Heart right ventricle (tissue), 16 donors: ENCODE results near the gene MYLK. TPM values are rescaled to one million over a fixed set of nuclear protein-coding genes. Genes with fewer than 3 reads are reported as not detected.

Source experiments
- ATAC-seq, 8 donors: fragments of 200-7000 bp; cut with Tn5 transposase; one replicate each; pipeline ENCODE4 v1.9.1; 2020; ENCODE audit warnings: mild to moderate bottlenecking in 8 of 8, moderate library complexity in 8 of 8, moderate number of reproducible peaks in 1 of 8
- DNase-seq, 2 donors: peaks; one replicate each; pipeline ENCODE4 v3.0.0-alpha.2; 2020
- H3K27ac ChIP-seq, 10 donors: fragments of 200-600 bp; sonication (generic) in 2 of 10; one replicate each; pipeline versions ENCODE4 v1.5.0 to v1.8.0; 2020 to 2022; ENCODE audit warnings: mild to moderate bottlenecking in 3 of 10
- H3K27me3 ChIP-seq, 7 donors: fragments of 200-600 bp; one replicate each; pipeline ENCODE4 v1.8.0; 2021 to 2022; ENCODE audit warnings: mild to moderate bottlenecking in 2 of 7
- H3K36me3 ChIP-seq, 9 donors: fragments of 200-600 bp; sonication (generic) in 1 of 9; one replicate each; pipeline versions ENCODE4 v1.5.0 to v1.8.0; 2020 to 2022; ENCODE audit warnings: mild to moderate bottlenecking in 2 of 9
- H3K4me1 ChIP-seq, 9 donors: fragments of 200-600 bp; sonication (generic) in 1 of 9; one replicate each; pipeline versions ENCODE4 v1.5.0 to v1.8.0; 2020 to 2022; ENCODE audit warnings: mild to moderate bottlenecking in 4 of 9
- H3K4me3 ChIP-seq, 10 donors: fragments of 200-600 bp; sonication (generic) in 2 of 10; one replicate each; pipeline versions ENCODE4 v1.5.0 to v1.8.0; 2020 to 2022; ENCODE audit warnings: mild to moderate bottlenecking in 7 of 10, moderate library complexity in 2 of 10
- H3K9me3 ChIP-seq, 11 donors: fragments of 200-600 bp in 10 of 11; sonication (generic) in 2 of 11; one replicate each; pipeline versions ENCODE4 v1.5.0 to v1.8.0; 2013 to 2022; ENCODE audit warnings: mild to moderate bottlenecking in 2 of 11, control low read depth in 1 of 11, moderate library complexity in 1 of 11
- CTCF ChIP-seq, 9 donors: fragments of 200-600 bp; sonication (generic) in 2 of 9; IDR thresholded peaks; one replicate each; pipeline versions ENCODE4 v1.5.0 to v1.8.0; 2021 to 2022; ENCODE audit warnings: antibody characterized with exemption in 9 of 9, mild to moderate bottlenecking in 5 of 9, moderate library complexity in 1 of 9
- WGBS, 2 donors: extraction: QIAGEN DNeasy Blood & Tissue Kit; methylation state at CpG; one replicate each; pipeline ENCODE4 v1.1.7; 2013; ENCODE audit warnings: inconsistent platforms in 1 of 2; 5-methylcytosine and 5-hydroxymethylcytosine counted together
- intact Hi-C, 10 donors: fragments of 100-400 bp; cut with DNase I; formaldehyde crosslinking; loops; one replicate each; pipeline versions ENCODE4 v1.11.1 to v1.14.2; 2022
- polyA plus RNA-seq, 2 donors: library from polyadenylated mRNA; stranded (reverse); fragments of 200-250 nt; gene quantifications; one replicate each; pipeline ENCODE4 v1.2.3, GENCODE V29; 2013
- total RNA-seq, 10 donors: library from RNA; stranded (reverse); fragmentation: NEBNext Ultra II Directional in 3 of 10; extraction: Animal tissue kit (Norgen Biotek cat#: 25700) in 3 of 10; gene quantifications; one replicate each; pipeline versions ENCODE4 v1.2.1 to v1.2.4, GENCODE V29; 2021 to 2023
- donor health status: Arrhythmogenic right ventricular cardiomyopathy.
- donor health status: ischemic (EF 13 %, LVEDD 7.1; RV severe dilation, severe dysfunction).
- donor health status: healthy with polysubstance abuse.
- donor health status: DM: no; HTN: yes; CAD: no.
- donor health status: DM: no; HTN: no; CAD: no.
- donor health status: ischemic (EF 25% LVEDD 6.9; RV normal size, moderate dysfunction).
- donor health status: ischemic (EF 25% LVEDD 5.7; RV mildly dilated, moderate dysfunction).
- donor health status: healthy.
- donor health status: DM: yes; HTN: yes; CAD: no.
- donor health status: Ischemic cardiomyopathy.
- donor health status: ischemic (EF 35%, LVEDD 5.7; RV mildly dilated, moderate dysfunction).
- donor health status: nonischemic (EF 11% LVEDD 7.7; RV severe dilation, severe dysfunction).
- donor health status: DM: yes; HTN: yes; CAD: no.
- donor health status: PGD.
- donor health status: ischemic (EF 29% LVEDD 5.4; RV normal size, mild dysfunction).
- donor health status: nonischemic (EF 23%, LVEDD 6.1; RV moderate dilation, normal function).

Gene MYLK
- total and polyA plus RNA-seq, 12 donors: 5.6 to 20.6 (median 11.6) TPM

GRCh38 chr3:123805101-123805500, 79.0 kb downstream of the MYLK start:
- no peak for TF ChIP-seq CTCF (IDR thresholded peaks at IDR 0.05)
- intact Hi-C loops: no loop called here
- no peak overlapping the region for H3K27ac ChIP-seq
- peaks cover 0 to 22% (median 3%) of the 10 kb centered on the region in 9 donors for H3K4me1 ChIP-seq
- no peaks in the 10 kb centered on the region for H3K9me3 ChIP-seq
- WGBS, 2 donors: 73 to 78% methylated on average over 7 of the region's 7 CpGs
- ATAC-seq: no peak
- H3K36me3 ChIP-seq: no peaks in the 10 kb centered on the region
- no peaks in the 10 kb centered on the region for H3K27me3 ChIP-seq
- DNase-seq: no peak
- H3K4me3 ChIP-seq: no peak overlapping the region

- no peak for TF ChIP-seq CTCF (IDR thresholded peaks at IDR 0.05)
- no peak overlapping the region for H3K27ac ChIP-seq
- 69 to 70% methylated on average over 3 of the region's 3 CpGs for WGBS, 2 donors
- no peaks in the 10 kb centered on the region for H3K9me3 ChIP-seq
- H3K27me3 ChIP-seq: no peaks in the 10 kb centered on the region
- H3K4me3 ChIP-seq: no peak overlapping the region
- ATAC-seq (no peak), DNase-seq (no peak)
- H3K36me3 ChIP-seq: no peaks in the 10 kb centered on the region
- peaks cover 0 to 23% (median 3%) of the 10 kb centered on the region in 9 donors for H3K4me1 ChIP-seq
- intact Hi-C loops: no loop called here
Observed at GRCh38 chr3:123804676-123805075, 79.5 kb downstream of the MYLK start.

- no peaks in the 10 kb centered on the region for H3K36me3 ChIP-seq
- no peaks in the 10 kb centered on the region for H3K27me3 ChIP-seq
- no peak for TF ChIP-seq CTCF (IDR thresholded peaks at IDR 0.05)
- WGBS, 2 donors: 72 to 75% methylated on average over 5 of the region's 5 CpGs
- intact Hi-C loops: no loop called here
- peaks cover 0 to 22% (median 0%) of the 10 kb centered on the region in 9 donors for H3K4me1 ChIP-seq
- H3K9me3 ChIP-seq: no peaks in the 10 kb centered on the region
- no peak overlapping the region for H3K27ac ChIP-seq
- DNase-seq: no peak
- H3K4me3 ChIP-seq: no peak overlapping the region
- no peak for ATAC-seq
Observed at GRCh38 chr3:123803521-123803920, 80.6 kb downstream of the MYLK start.

- Histone ChIP-seq H3K36me3 (no peaks in the 10 kb centered on the region), H3K9me3 (no peaks in the 10 kb centered on the region), H3K27ac (no peak overlapping the region), H3K27me3 (no peaks in the 10 kb centered on the region), H3K4me3 (no peak overlapping the region), H3K4me1 (peaks cover 0 to 12% (median 0%) of the 10 kb centered on the region in 9 donors)
- DNase-seq: no peak
- TF ChIP-seq CTCF (IDR thresholded peaks at IDR 0.05): no peak
- ATAC-seq: no peak
- WGBS, 2 donors: 71 to 73% methylated on average over 3 of the region's 3 CpGs
- intact Hi-C loops: no loop called here
Observed at GRCh38 chr3:123802007-123802625, 82.0 kb downstream of the MYLK start.
